Middle frontal gyrus (tissue), 1 donor: ENCODE data around the gene PLCB3.

Experiments used
- DNase-seq: peaks from one replicate; pipeline ENCODE4 v3.0.0-alpha.2; 2015; ENCODE audit warnings: low spot score; ENCODE audit errors: extremely low spot score

PLCB3 gene

DNA sequence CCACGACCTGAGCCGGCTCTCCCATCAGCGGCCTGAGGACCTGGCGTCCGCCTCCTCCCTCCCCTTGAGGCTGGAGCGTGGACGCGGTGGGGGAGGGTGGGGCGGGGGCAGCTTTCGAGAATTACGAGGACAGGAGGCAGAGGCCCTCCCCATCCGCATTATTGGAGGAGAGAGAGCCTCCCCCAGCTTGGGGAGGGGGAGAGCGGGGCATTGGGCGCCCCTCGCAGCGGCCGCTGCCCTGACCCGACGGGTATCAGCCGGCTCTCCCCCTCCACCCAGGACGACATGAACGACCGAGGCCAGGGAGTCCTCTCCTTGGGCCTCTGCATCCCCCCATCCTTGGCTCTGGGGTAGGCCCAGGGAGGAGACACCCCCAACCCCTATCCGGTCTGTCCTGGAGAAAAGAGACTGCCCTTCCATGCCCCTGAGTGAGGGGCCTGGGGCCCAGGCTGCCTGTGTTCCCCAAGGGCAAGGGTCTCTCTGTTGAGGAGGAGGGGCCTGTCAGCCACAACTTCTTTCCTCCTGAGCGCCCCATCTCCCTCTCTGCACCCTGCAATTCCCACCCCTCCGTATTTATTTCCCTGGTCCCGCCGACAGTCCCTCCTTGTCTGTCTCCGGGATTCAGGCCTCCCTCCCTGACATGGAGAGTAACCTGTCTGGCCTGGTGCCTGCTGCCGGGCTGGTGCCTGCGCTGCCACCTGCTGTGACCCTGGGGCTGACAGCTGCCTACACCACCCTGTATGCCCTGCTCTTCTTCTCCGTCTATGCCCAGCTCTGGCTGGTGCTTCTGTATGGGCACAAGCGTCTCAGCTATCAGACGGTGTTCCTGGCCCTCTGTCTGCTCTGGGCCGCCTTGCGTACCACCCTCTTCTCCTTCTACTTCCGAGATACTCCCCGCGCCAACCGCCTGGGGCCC, 34.8 kb downstream of the PLCB3 start:
- DNase-seq = no peak

DNA sequence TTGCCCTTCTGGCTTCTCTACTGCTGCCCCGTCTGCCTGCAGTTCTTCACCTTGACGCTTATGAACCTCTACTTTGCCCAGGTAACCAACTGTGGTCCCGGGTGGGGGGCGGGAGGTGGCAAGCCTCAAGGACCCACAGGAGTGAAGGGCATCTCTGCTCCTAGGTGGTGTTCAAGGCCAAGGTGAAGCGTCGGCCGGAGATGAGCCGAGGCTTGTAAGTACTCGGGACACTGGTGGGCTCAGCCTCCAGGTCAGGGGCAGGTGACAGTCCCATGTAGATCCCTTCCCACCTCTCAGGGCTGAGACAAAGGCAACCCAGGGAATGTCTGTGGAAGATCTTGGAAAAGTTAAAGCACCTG, 35.5 kb downstream of the PLCB3 start:
- no peak for DNase-seq

DNA sequence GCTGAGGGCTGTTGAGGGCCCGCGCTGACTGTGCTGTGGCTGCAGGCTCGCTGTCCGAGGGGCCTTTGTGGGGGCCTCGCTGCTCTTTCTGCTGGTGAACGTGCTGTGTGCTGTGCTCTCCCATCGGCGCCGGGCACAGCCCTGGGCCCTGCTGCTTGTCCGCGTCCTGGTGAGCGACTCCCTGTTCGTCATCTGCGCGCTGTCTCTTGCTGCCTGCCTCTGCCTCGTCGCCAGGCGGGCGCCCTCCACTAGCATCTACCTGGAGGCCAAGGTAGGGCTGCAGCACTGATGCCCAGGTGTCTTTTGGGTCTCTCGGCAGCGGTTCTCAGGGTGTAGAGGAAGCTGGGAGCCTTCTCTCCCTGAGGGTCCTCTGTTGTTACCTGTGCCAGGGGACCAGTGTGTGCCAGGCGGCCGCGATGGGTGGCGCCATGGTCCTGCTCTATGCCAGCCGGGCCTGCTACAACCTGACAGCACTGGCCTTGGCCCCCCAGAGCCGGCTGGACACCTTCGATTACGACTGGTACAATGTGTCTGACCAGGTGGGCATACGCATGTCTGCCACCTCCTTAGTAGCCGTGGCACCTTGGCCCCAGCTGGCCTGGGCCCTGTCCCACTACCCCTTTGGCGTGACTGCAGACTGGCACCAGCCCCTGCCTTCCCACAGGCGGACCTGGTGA, 36.5 kb downstream of the PLCB3 start:
- DNase-seq = no peak

DNA sequence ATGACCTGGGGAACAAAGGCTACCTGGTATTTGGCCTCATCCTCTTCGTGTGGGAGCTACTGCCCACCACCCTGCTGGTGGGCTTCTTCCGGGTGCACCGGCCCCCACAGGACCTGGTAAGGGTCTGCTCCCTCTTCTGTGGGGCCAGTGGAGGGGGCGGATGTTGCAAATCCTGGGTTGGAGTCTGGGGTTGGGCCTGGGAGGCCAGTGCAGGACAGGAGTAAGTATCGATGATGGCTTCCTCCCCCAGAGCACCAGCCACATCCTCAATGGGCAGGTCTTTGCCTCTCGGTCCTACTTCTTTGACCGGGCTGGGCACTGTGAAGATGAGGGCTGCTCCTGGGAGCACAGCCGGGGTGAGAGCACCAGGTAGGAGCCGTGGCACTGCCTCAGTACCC, 37.0 kb downstream of the PLCB3 start:
- DNase-seq = no peak

DNA sequence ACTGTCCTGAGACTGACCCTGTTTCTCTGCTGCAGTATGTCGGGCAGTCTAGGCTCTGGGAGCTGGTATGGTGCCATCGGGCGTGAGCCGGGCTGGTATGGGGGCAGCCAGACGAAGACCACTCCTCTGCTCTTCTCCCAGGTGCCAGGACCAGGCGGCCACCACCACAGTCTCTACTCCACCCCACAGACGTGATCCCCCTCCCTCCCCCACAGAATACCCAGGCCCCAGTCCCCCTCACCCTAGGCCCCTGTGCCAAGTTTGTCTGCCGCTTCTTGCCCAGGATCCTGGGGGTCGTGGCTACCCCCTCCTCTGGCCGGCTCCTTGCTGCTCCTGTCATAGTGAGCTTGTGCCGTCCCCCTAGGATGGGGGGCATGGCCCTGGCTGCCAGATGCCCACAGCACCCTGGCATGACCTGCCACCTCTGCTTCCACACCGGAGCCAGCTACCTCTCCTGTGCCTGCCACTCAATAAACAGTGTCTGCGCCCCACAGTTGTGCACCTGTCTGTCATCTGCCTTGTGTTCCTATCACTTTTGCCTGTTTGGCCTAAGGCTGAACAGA, 37.8 kb downstream of the PLCB3 start:
- no peak for DNase-seq

DNA sequence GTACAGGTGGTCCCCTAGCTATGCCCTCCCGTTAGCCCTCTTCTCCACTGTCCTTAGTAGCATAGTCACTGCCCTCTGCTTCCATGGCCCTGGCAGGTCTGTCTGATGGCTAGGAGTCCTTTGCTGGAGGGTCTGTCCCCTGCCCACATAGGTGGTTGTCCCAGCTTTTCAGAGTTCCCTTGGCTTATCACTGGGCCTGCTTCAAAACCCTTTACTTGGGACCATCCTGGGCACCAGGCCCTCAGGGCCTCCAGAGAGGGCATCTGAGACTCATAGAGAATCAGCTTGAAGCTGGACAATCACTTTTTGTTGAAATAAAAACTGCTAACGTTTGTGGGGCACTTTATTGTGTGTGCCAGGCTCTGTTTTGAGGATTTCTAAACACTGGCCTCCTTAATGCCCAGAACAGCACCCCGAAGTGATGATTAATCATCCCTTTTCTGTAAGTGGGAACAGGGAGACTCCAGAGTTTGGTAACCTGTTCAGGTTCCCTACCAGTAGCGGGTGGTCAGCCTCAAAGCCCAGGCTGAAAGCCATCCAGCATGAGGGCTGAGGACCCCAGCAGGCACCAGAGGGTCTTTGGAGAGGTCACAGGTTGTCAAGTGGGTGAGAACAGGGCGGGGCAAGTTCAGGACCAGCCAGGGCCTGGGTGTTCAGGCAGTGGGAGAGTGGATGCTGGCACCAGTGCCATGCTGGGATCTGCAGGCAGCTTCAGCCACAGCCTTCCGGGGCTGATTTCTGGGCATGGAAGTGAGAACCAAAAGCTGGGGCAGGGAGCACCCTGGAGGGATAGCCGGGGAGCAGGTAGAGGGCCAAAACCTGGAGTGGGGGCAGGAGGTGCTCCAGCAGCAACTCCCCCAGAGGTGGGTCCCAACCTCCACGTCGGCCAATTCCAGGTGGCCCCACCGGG, 39.3 kb downstream of the PLCB3 start:
- no peak for DNase-seq

DNA sequence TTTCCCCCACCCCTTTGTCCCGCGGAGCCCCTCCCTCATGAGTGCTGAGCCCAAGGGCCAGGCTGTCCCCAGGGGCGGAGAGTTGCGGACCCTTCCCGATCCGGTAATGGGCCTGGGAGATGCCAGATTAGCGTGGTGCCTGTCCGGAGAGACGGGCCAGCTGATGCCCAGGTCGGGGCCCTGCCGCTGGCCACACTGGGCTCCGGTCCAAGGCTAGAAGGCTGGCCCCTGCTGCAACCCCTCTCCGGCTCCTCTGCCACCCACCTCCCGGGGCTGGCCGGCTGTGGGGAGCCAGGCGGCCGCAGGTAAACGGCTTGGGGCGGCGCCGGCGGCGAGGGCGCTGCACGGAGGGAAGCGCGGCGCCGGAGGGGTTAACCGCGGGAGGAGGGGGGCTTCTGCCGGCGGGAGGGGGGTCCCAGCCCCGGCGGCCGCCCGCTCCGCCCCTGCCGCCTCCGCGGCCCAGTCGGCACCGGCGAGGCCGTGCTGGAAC, 40.0 kb downstream of the PLCB3 start, which contains the start of gene KCNK4:
TSS of gene KCNK4 (plus strand) at position 41 of the 490 bp plus-strand sequence. CDS start 1,717 bp downstream, outside the sequence.
- DNase-seq = no peak

DNA sequence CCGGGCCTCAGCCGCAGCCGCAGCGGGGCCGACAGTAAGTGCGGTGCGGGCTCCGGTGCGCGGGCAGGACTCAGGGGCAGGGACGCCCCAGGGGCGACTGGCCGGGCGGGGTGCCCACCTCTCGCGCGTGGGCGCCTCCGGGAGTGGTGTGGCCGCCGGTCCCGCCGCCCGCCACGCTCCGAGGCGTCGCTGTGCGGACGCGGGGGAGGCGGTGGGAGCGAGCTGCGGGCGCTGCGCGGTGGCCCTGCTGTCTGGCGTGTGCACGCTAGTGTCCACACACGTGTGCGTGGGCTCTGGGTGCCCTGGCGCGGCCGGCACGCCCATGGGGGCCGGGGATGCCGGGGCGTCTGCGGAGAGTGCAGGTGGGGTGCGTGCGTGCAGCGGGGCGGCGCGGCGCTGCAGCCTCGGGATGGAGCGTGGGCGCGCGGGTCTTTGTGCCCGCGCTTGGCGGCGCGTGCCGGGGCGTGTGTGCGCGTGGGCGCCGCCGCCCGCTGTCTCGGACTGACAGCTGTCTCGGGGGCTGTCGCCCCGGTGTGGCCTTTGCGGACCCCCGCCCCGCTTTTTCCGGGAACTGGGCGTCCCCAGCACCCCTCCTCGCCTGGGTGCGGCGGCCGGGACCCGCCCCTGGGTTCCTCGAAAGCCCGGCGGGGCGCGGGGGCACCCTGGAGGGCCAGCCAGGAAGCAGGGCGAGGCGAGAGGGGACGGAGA, 40.6 kb downstream of the PLCB3 start:
- no peak for DNase-seq

DNA sequence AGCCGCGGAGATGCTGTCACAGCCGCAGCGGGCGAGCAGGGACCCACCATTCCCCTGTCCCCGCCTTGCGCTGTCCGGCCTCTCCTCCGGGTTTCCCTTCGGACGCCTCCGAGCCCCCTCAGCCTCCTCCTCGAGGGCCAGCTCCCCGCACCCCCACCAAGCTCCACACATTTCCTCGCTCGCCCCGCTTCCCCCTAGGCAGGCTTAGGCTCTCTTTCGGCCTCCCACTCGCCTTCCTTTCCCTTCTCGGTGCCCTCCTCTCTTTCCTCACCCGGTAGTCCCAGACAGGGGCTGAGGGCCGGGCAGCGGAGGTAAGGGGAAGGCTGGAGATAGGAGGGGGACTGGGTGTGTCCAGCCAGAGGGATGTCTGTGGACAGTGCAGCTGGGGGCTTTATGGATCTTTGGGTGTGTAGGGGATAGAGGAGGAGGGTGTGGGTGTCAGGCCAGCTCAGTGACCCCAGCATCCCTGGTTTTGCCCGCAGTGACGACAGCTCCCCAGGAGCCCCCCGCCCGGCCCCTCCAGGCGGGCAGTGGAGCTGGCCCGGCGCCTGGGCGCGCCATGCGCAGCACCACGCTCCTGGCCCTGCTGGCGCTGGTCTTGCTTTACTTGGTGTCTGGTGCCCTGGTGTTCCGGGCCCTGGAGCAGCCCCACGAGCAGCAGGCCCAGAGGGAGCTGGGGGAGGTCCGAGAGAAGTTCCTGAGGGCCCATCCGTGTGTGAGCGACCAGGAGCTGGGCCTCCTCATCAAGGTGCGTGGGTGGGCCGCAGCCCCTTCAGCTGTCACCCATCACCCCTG, 41.3 kb downstream of the PLCB3 start:
- DNase-seq = no peak

DNA sequence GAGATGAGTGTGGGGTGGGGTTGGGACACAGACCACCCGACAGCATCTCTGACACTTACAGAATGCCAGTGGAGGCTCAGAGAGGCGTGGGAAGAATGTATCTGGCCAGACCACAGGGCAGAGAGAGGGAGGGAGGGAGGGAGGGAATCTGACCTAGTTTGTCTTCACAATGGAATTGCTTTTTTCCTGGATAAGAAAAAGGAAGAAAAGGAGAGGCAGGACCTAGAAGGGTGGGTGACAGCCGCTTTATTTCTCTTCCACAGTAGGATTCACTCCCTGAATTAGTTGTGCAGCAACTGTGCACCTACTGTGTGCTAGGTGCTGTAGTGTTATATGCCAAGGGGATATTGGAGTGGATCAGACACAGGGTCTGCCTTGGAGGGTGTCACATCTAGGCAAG, 43.4 kb downstream of the PLCB3 start:
- no peak for DNase-seq

DNA sequence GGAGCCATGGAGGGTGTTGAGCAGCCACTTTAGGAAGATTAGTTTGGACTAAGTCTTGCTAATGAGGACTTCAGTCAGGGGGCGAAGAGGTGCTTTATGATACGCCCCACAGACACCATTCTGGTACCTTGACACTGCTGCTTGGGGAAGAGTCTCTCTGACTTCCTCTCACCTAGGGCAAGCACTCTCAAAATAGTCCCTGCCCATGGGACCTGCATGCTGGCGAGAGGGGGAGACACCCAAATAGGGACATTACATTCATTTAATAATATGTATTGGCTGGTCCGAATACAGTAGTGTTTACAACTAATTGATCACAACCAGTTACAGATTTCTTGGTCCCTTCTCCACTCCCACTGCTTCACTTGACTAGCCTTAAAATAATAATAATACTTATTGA, 44.4 kb downstream of the PLCB3 start:
- no peak for DNase-seq

DNA sequence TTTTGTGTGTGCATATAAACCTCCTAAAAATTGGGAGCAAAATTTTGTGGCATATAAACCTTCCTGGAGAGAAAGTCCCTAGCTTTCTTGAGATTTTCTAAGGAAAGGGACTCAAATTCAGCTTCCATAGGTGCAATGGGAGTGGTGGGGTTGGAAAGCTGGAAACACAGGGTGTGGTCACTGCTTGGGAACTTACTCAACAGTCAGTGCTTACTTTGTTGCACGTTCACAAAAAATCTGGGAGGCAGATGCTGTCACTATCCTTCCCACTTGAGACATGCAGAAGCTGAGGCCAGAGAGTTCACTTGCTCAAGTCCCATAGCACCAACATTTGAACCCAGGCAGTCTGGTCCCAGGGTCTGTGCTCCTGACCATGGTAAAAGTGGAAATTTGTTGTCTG, 44.9 kb downstream of the PLCB3 start:
- DNase-seq = no peak

DNA sequence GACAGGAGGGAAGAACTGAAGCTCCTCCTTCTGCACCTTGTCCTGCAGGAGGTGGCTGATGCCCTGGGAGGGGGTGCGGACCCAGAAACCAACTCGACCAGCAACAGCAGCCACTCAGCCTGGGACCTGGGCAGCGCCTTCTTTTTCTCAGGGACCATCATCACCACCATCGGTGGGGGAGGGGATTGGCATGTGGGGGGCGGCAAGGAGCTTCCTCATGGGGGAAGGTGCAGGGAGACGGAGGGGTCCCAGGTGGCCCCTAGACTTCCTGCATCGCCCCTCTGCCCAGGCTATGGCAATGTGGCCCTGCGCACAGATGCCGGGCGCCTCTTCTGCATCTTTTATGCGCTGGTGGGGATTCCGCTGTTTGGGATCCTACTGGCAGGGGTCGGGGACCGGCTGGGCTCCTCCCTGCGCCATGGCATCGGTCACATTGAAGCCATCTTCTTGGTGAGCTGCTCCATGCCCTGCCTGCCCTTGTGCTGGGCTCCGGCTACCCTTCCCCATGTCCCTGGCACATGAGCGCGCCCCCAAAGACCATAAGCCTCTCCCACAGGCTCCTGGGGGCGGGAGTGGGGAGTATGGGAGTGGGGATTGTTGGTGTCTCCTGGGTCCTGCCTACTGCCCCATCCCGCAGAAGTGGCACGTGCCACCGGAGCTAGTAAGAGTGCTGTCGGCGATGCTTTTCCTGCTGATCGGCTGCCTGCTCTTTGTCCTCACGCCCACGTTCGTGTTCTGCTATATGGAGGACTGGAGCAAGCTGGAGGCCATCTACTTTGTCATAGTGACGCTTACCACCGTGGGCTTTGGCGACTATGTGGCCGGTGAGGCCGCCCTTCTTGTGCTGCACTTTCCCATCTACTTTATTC, 45.7 kb downstream of the PLCB3 start:
- DNase-seq = no peak

DNA sequence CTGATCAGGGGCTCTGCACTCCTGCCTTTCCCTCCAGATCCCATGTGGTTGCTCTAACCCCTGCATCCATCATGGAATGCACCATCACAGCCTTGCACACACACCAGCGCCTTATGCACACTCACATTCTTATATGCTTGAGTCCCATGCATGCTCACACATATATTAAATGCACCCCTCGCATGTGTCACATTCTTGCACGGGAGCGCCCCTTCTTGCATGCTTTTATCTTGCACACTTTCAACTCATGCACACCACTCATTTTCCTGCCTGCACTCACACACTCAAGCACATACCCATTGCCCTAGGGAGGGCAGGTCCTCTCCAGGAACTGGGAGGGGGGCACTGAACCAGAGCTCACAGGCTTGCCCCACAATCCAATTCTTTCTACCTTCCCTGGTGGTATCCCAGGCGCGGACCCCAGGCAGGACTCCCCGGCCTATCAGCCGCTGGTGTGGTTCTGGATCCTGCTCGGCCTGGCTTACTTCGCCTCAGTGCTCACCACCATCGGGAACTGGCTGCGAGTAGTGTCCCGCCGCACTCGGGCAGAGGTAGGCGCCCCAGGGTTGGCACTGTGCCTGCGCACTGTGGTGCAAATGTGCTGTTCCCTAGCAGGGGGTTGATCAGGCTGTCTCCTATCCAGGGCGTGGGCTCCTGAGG, 46.5 kb downstream of the PLCB3 start:
- DNase-seq = no peak

DNA sequence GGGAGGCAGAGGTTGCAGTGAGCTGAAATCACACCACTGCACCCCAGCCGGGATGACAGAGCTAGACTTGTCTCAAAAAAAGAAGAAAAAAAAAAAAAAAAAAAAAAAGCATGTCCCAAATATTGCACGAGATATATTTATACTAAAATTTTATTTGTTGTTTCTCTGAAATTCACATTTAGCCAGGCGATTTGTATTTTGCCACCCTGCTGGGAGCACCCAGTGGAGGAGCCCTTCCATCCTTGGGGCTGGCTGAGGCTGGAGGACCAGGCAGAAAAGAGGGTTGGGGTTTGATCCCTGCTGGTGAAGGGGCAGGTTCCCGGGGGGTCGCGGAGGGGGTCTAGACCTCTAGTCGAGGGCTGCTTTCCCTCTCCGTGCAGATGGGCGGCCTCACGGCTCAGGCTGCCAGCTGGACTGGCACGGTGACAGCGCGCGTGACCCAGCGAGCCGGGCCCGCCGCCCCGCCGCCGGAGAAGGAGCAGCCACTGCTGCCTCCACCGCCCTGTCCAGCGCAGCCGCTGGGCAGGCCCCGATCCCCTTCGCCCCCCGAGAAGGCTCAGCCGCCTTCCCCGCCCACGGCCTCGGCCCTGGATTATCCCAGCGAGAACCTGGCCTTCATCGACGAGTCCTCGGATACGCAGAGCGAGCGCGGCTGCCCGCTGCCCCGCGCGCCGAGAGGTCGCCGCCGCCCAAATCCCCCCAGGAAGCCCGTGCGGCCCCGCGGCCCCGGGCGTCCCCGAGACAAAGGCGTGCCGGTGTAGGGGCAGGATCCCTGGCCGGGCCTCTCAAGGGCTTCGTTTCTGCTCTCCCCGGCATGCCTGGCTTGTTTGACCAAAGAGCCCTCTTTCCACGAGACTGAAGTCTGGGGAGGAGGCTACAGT, 47.9 kb downstream of the PLCB3 start:
- DNase-seq = no peak

DNA sequence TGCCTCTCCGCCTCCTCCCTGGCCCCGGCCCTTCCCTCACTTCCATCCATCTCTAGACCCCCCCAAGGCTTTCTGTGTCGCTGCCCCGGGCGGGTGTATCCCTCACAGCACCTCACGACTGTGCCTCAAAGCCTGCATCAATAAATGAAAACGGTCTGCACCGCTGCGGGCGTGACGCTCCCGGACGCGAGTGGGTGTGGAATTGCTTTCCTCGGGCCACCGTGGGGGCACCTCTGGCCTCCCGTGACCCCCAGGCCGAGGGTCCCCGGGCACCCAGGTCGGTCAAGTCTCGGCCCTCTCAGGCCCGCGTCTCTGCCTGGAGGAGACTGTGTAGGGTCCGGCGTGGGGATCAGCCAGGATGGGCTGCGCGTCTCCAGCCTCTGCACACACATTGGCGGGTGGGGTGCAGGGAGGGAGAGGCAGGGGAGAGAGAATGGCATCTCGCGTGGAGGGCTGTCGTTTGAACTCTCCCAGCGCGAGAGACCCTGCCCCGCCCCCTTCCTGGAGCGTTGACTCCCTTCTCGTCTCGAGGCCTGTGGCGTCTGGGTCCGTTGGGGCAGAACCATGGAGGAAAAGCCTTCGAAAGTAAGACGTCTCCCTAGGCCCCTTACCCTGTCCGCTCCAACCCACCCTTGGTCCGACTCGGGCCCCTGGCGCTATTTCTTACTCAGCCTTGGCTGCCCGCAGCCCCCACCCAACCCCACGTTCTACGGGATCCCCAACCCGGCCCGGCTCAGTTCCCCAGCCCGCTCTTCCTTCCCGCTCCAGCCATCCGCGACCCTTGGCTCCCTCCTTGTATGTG, 48.7 kb downstream of the PLCB3 start, which contains the start of gene CATSPERZ:
TSS of gene CATSPERZ (plus strand) at position 512 of the 802 bp plus-strand sequence. CDS start at position 565, 53 bp downstream.
- DNase-seq = no peak
